PFSK-1 (cell line): ENCODE measurements around the gene PSMA7.
A peak's percentile ranks its signal among the peaks of the same experiment; 100 is the strongest.

Experiments used
- FOXP2 ChIP-seq: optimal IDR thresholded peaks from 2 replicates; pipeline ENCODE3; 2011; ENCODE audit warnings: borderline replicate concordance, control low read depth, inconsistent platforms; ENCODE audit not compliant: insufficient read depth; ENCODE audit errors: extremely low read length, extremely low read depth
- POLR2AphosphoS5 ChIP-seq: IDR thresholded peaks from 2 replicates; pipeline ENCODE4 v1.6.1; 2012; ENCODE audit warnings: low read depth, mild to moderate bottlenecking, control low read depth, low read length, moderate library complexity
- REST ChIP-seq, 2 experiments: IDR thresholded peaks; 2 replicates each; pipeline versions ENCODE4 v1.6.1 to v1.8.0; 2011 to 2012; ENCODE audit warnings: low read depth in 2 of 2, low read length in 2 of 2, control low read depth in 1 of 2, inconsistent platforms in 1 of 2, mild to moderate bottlenecking in 1 of 2, moderate library complexity in 1 of 2; ENCODE audit not compliant: insufficient read depth in 1 of 2
- SIN3A ChIP-seq: IDR thresholded peaks from 2 replicates; pipeline ENCODE4 v1.6.1; 2012; ENCODE audit warnings: mild to moderate bottlenecking, low read length, moderate library complexity, borderline replicate concordance; ENCODE audit not compliant: insufficient read depth
- TAF1 ChIP-seq: IDR thresholded peaks from 2 replicates; pipeline ENCODE4 v1.6.1; 2012; ENCODE audit warnings: low read length, control low read depth, borderline replicate concordance; ENCODE audit not compliant: insufficient read depth

Gene PSMA7

GRCh38 chr20:62138912-62139311 lies 4.3 kb downstream of the PSMA7 start:
- TF ChIP-seq POLR2AphosphoS5 (peak; percentile 14; the same call in 1 of the 2 replicates), FOXP2 (no peak)

GRCh38 chr20:62138204-62138543 lies 5.0 kb downstream of the PSMA7 start:
- TF ChIP-seq REST (IDR thresholded peaks at IDR 0.05; ENCODE audit: insufficient read depth in 1 of 2, low read depth in 2 of 2, low read length in 2 of 2): peak in 1 of 2 experiments; percentile 69; a peak in 2 of 4 replicates
- TF ChIP-seq FOXP2: no peak

- no peak for TF ChIP-seq SIN3A
- no peak for TF ChIP-seq TAF1
Observed at GRCh38 chr20:62137478-62138203, 5.6 kb downstream of the PSMA7 start.

- TF ChIP-seq POLR2AphosphoS5 (0 out of 2 replicates have a peak, but pooled peaks have one; percentile 3), FOXP2 (no peak), TAF1 (no peak), SIN3A (no peak)
Observed at GRCh38 chr20:62137092-62137384, 6.2 kb downstream of the PSMA7 start.

- TF ChIP-seq SIN3A (no peak), POLR2AphosphoS5 (no peak), TAF1 (no peak), FOXP2 (no peak), REST (IDR thresholded peaks at IDR 0.05; ENCODE audit: insufficient read depth in 1 of 2, low read depth in 2 of 2, low read length in 2 of 2) (no peak)
Observed at GRCh38 chr20:62136283-62137091, 6.7 kb downstream of the PSMA7 start.

GRCh38 chr20:62135573-62136266 lies 7.5 kb downstream of the PSMA7 start:
- TF ChIP-seq POLR2AphosphoS5: no peak; the same call in 1 of the 2 replicates
- no peak for TF ChIP-seq FOXP2
- no peak for TF ChIP-seq REST (IDR thresholded peaks at IDR 0.05; ENCODE audit: insufficient read depth in 1 of 2, low read depth in 2 of 2, low read length in 2 of 2)
- TF ChIP-seq SIN3A: no peak
- no peak for TF ChIP-seq TAF1
